Esophagus muscularis mucosa (tissue), 4 donors: ENCODE data around the gene AQR. TPM values are rescaled to one million over a fixed set of nuclear protein-coding genes. Genes with fewer than 3 reads are reported as not detected.
"Not testable (repeated sequence)": the region's sequence is repeated elsewhere in the genome, so short reads cannot be mapped to it uniquely, and the experiment has no call there.

ENCODE experiments used
- DNase-seq: peaks from one replicate; pipeline ENCODE4 v3.0.0-alpha.2; 2017; ENCODE audit errors: extremely low spot score
- H3K27ac ChIP-seq, 4 donors: fragments of 200-600 bp; sonication (generic); replicated peaks in 1 of 4; 1 replicate in 3 of 4; 2 replicates in 1 of 4; pipeline ENCODE4 v1.5.1; 2016 to 2019; ENCODE audit warnings: mild to moderate bottlenecking in 1 of 4
- H3K27me3 ChIP-seq, 4 donors: fragments of 200-600 bp; sonication (generic); one replicate each; pipeline versions ENCODE4 v1.5.1 to v1.6.0; 2016 to 2019
- H3K36me3 ChIP-seq, 4 donors: fragments of 200-600 bp; sonication (generic); one replicate each; pipeline ENCODE4 v1.5.1; 2016 to 2019
- H3K4me1 ChIP-seq, 4 donors: fragments of 200-600 bp; sonication (generic); one replicate each; pipeline ENCODE4 v1.5.1; 2016 to 2019
- H3K4me3 ChIP-seq, 4 donors: fragments of 200-600 bp; sonication (generic); 1 replicate in 2 of 4; 2 replicates in 2 of 4; pipeline ENCODE4 v1.5.1; 2016 to 2019; ENCODE audit warnings: mild to moderate bottlenecking in 4 of 4, moderate library complexity in 1 of 4
- H3K9me3 ChIP-seq, 4 donors: fragments of 200-600 bp; sonication (generic); 1 replicate in 3 of 4; 2 replicates in 1 of 4; pipeline ENCODE4 v1.5.1; 2016 to 2019
- CTCF ChIP-seq, 3 experiments: fragments of 200-600 bp in 2 of 3; fragments of 450-650 bp in 1 of 3; sonication (generic) in 2 of 3; IDR thresholded peaks; one replicate each; pipeline ENCODE4 v1.5.1; 2017 to 2019; ENCODE audit warnings: antibody characterized with exemption in 3 of 3, mild to moderate bottlenecking in 2 of 3, moderate library complexity in 1 of 3
- EP300 ChIP-seq: sonication (generic); formaldehyde crosslinking; IDR thresholded peaks from one replicate; pipeline ENCODE4 v1.6.1; 2017; ENCODE audit warnings: antibody characterized with exemption
- POLR2A ChIP-seq: fragments of 450-650 bp; IDR thresholded peaks from one replicate; pipeline ENCODE4 v1.6.1; 2017; ENCODE audit warnings: antibody characterized with exemption, moderate library complexity, mild to moderate bottlenecking, low read depth
- POLR2AphosphoS5 ChIP-seq, 2 donors: sonication (generic); formaldehyde crosslinking; IDR thresholded peaks; one replicate each; pipeline ENCODE4 v1.6.1; 2017; ENCODE audit warnings: antibody characterized with exemption in 2 of 2
- WGBS: methylation state at CpG from one replicate; pipeline ENCODE4 v1.1.5; 2018; 5-methylcytosine and 5-hydroxymethylcytosine counted together
- intact Hi-C: fragments of 100-400 bp; cut with DNase I; formaldehyde crosslinking; loops from one replicate; pipeline ENCODE4 v1.15.1; 2023
- total RNA-seq, 4 donors: library from RNA; depleted of rRNA; stranded (reverse); fragments of >200 nt; gene quantifications; one replicate each; pipeline versions ENCODE4 v1.1.0 to v1.2.1, GENCODE V29; 2016

Gene AQR
- total RNA-seq, 4 donors from 2014 or later = 14.2 to 18.7 (median 16.8) TPM

GRCh38 chr15:34951993-34952392 lies 17.5 kb downstream of the AQR start:
- Histone ChIP-seq H3K4me3 (no peak overlapping the region), H3K27me3 (no peaks in the 10 kb centered on the region), H3K36me3 (peaks cover 8 to 55% (median 25%) of the 10 kb centered on the region in 4 donors), H3K4me1 (peaks cover 0 to 17% (median 9%) of the 10 kb centered on the region in 4 donors), H3K27ac (no peak overlapping the region), H3K9me3 (no peaks in the 10 kb centered on the region)
- intact Hi-C loops = no loop called here
- TF ChIP-seq POLR2A (no peak), POLR2AphosphoS5 (IDR thresholded peaks at IDR 0.05) (no peak), CTCF (IDR thresholded peaks at IDR 0.05) (no peak), EP300 (no peak)
- DNase-seq = no peak
- WGBS = 22% methylated on average over 1 of the region's 1 CpG

GRCh38 chr15:34944936-34945335 lies 24.6 kb downstream of the AQR start:
- TF ChIP-seq POLR2AphosphoS5 (IDR thresholded peaks at IDR 0.05) (no peak), EP300 (no peak), POLR2A (no peak), CTCF (IDR thresholded peaks at IDR 0.05) (no peak)
- Histone ChIP-seq H3K36me3 (peaks cover 25 to 81% (median 51%) of the 10 kb centered on the region in 4 donors), H3K27ac (no peak overlapping the region), H3K4me1 (no peaks in the 10 kb centered on the region), H3K27me3 (no peaks in the 10 kb centered on the region), H3K4me3 (no peak overlapping the region), H3K9me3 (no peaks in the 10 kb centered on the region)
- intact Hi-C loops = no loop called here
- no peak for DNase-seq
- 87% methylated on average over 3 of the region's 3 CpGs for WGBS

- no peak for DNase-seq
- no peaks in the 10 kb centered on the region for H3K4me1 ChIP-seq
- H3K27me3 ChIP-seq = no peaks in the 10 kb centered on the region
- no peak overlapping the region for H3K27ac ChIP-seq
- TF ChIP-seq EP300 (no peak), POLR2AphosphoS5 (IDR thresholded peaks at IDR 0.05) (no peak), CTCF (IDR thresholded peaks at IDR 0.05) (no peak), POLR2A (no peak)
- no peak overlapping the region for H3K4me3 ChIP-seq
- peaks cover 25 to 91% (median 62%) of the 10 kb centered on the region in 4 donors for H3K36me3 ChIP-seq
- intact Hi-C loops = no loop called here
- H3K9me3 ChIP-seq = no peaks in the 10 kb centered on the region
Observed at GRCh38 chr15:34943711-34944110, 25.8 kb downstream of the AQR start.

- peaks cover 28 to 91% (median 64%) of the 10 kb centered on the region in 4 donors for H3K36me3 ChIP-seq
- intact Hi-C loops, H3K27ac ChIP-seq, H3K4me3 ChIP-seq, H3K9me3 ChIP-seq, H3K27me3 ChIP-seq, DNase-seq, H3K4me1 ChIP-seq: not testable (repeated sequence)
Observed at GRCh38 chr15:34943264-34943663, 26.3 kb downstream of the AQR start.

- H3K27me3 ChIP-seq = no peaks in the 10 kb centered on the region
- peaks cover 35 to 93% (median 67%) of the 10 kb centered on the region in 4 donors for H3K36me3 ChIP-seq
- H3K4me1 ChIP-seq = no peaks in the 10 kb centered on the region
- TF ChIP-seq POLR2A (no peak), CTCF (IDR thresholded peaks at IDR 0.05) (no peak), POLR2AphosphoS5 (IDR thresholded peaks at IDR 0.05) (no peak), EP300 (no peak)
- H3K27ac ChIP-seq = no peak overlapping the region
- no peaks in the 10 kb centered on the region for H3K9me3 ChIP-seq
- no peak for DNase-seq
- 68% methylated on average over 6 of the region's 6 CpGs for WGBS
- H3K4me3 ChIP-seq = no peak overlapping the region
- intact Hi-C loops = no loop called here
Observed at GRCh38 chr15:34942363-34942762, 27.2 kb downstream of the AQR start.
